ENCODE results near the gene STAP1.

Gene STAP1

GRCh38 chr4:67555447-67555846, 3.1 kb upstream of the STAP1 start:
- no peak for DNase-seq (ENCODE audit: low spot score)

DNA sequence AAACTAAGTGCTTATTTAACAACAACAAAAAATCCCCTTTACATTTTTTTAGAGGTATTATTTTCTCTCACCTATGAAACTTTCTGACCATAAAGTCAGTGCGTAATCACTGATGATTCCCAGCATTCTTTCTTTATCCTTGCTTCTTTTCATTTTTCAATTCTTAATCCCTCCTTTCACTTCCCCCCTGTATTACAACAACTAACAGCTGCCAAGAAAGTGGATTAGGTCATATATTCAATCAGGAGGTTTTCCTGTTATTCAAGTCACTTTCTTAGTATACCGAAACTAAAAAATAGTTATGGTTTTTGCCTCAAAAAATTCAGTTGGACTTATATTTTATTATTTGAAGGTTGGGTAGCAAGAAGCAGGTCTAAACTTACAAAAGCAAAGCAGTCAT, 2.1 kb upstream of the STAP1 start:
- no peak for DNase-seq (ENCODE audit: low spot score)

- no peak for DNase-seq (ENCODE audit: low spot score)
These were observed 6.8 kb downstream of the STAP1 start for GRCh38 chr4:67565284-67565683.

DNA sequence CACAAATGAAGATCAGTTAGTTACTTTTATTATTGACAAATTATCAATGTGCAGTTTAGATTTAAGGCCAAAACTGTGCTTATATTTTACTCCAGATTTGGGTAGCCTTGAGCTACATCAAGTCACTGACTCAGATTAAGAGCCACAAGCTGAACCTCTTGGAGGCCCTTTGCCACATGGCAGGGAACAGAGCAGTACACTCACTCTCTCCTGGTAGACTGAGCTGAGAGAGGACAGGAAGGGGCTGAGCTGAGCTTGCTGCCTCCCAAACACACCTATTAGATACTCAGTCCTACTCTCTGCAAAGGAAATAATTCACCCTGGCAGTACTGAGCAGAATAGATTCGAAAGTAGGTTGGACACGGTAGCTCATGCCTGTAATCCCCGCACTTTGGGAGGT, 7.8 kb downstream of the STAP1 start:
- no peak for DNase-seq (ENCODE audit: low spot score)

DNA sequence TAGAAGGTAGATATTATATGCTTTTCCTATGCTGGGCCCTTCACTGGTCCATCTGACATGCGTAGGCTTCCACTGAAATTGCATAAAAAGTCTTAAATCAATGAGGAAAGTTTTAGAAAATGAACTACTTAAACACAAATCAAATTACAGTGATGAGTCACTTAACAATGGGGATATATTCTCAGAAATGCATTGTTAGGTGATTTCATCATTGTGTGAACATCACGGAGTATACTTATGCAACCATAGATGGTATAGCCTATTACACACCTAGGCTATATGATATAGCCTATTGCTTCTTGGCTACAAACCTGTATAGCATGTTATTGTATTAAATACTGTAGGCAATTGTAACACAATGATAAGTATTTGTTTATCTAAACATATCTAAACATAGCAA, 10.3 kb downstream of the STAP1 start:
- DNase-seq (ENCODE audit: low spot score) = no peak

GRCh38 chr4:67570537-67570936, 12.0 kb downstream of the STAP1 start:
- DNase-seq (ENCODE audit: low spot score) = no peak

GRCh38 chr4:67571975-67572374, 13.4 kb downstream of the STAP1 start:
- DNase-seq (ENCODE audit: low spot score) = no peak

DNA sequence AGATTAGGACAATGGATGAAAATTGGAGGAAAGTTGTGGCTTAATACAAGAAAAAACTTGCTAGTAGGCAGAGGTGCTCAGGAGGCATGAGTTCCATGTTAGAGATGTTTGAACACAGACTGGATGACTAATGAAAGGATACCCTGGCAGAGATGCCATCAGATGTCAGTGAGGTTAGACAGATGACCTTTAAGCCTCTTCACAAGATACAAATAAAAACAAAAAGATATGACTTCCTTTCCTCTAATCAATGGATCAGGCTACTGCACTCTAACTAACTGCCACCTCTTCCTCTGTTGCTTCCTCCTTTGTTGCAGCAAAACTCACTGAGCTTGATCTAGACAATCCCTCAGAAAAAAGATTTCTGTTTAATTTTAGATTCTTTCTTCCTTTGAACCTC, 14.7 kb downstream of the STAP1 start:
- no peak for DNase-seq (ENCODE audit: low spot score)

- no peak for DNase-seq (ENCODE audit: low spot score)
These were observed 16.9 kb downstream of the STAP1 start for GRCh38 chr4:67575232-67576058.

GRCh38 chr4:67576059-67576466, 17.5 kb downstream of the STAP1 start:
- no peak for DNase-seq (ENCODE audit: low spot score)

GRCh38 chr4:67576538-67576937, 18.0 kb downstream of the STAP1 start:
- DNase-seq (ENCODE audit: low spot score) = no peak

DNA sequence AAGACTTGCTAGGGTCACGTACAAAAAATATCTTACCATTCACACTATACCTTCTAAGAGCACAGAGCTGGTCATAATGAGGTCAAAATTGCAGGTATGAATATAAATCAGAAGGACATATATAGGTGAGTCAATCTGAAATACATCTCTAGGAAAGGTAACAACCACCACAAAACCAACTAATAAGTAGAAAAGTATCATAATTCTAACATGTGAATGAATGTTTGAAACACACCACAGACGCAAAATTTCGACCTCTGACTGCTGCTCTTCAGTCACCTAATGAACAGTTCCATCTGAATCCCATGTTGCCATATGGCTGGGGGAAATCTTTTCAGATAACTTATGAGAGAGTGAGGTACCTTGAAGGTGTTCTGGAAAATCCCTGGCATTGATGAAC, 22.1 kb downstream of the STAP1 start:
- DNase-seq (ENCODE audit: low spot score) = no peak

DNA sequence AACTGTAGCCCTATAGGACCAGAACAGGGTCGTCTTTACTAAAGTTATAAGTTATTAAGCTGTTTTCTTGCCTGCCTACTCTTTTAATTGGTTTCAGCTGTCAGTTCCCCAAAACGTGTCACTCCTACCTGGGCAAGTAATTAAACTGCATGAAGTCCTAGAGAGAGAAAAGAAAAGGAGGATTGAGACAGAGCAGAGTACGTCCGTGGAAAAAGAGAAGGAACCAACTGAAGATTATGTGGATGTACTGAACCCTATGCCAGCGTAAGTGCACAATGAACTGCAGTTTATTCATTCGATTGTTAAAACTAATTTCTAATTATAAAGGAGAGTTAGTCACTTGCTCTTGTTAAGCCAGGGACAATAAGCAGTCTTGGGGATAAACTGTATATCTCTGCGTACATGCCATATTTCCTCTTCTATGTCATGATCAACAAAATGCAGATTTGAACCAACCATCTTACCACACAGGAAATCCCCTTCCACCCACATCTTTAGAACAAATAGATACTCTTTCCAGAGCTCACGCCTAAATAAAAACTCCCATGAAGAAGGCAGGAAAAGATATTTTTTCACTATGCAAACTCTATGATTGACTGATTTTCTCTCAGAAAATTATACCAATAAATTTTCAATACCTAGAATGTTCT, 22.8 kb downstream of the STAP1 start:
- DNase-seq (ENCODE audit: low spot score) = no peak

DNA sequence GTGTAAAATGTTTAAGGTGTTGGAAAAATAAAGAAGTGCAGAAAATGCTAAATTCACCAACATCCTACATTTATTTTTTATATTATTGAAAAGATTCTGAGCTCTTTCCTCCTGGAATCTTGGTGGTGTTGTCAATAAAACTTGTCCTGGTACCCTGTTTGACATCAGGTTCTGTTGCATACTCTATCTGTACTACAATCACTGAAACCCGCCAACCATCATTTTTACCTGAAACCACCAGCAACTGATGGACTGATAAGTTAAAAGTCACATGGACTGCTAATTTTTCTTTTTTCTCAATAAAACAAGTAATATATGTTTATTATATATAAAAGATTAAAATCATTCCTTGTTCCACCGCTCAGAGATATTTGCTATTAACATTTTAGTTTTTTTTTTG, 23.4 kb downstream of the STAP1 start:
- DNase-seq (ENCODE audit: low spot score) = no peak

GRCh38 chr4:67584496-67584895, 26.0 kb downstream of the STAP1 start:
- no peak for DNase-seq (ENCODE audit: low spot score)

GRCh38 chr4:67587156-67587555, 28.6 kb downstream of the STAP1 start:
- DNase-seq (ENCODE audit: low spot score) = no peak

- peak; percentile 50 for DNase-seq (ENCODE audit: low spot score)
These were observed 35.2 kb downstream of the STAP1 start for GRCh38 chr4:67593741-67594175.

GRCh38 chr4:67603310-67604028, 44.9 kb downstream of the STAP1 start:
- DNase-seq (ENCODE audit: low spot score) = no peak

- no peak for DNase-seq (ENCODE audit: low spot score)
These were observed 45.5 kb downstream of the STAP1 start for GRCh38 chr4:67604029-67604381.

DNA sequence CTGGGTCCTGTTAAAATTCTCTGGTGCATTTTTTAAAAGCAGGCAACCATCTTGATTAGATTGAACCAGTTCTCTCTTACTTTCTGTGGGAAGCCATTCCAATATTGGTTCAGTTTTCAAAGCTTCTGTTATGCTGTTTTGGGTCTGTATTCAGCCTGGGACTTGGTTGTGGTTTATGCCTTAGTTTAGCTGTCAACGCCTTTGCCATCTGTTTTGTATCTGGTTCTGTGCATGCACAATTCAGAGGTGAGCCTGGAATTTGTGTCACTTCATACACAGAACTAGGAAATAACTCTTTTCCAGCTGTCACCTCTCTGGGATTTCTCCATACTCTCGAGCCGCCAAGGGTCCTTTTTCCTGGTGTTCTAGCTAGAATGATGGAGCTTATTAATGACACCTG, 46.2 kb downstream of the STAP1 start:
- DNase-seq (ENCODE audit: low spot score) = no peak

DNA sequence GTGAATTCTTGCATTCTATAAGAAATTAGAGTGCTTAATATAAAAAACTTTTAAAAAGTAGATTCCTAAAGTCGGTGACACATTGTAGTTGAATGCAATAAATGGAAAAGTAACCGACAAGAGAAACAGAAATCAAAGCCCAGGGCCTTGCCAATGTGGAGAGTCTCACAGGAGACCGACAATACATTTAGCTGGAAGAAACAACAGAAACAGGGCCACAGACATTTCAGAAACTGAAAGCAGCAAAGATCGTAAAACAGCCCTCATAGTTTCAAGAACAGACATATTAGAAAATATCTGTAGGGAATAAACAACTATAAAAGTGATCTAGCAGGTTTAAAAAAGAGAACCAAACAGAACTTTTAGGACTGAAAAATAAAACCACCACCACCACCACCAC, 49.5 kb downstream of the STAP1 start:
- no peak for DNase-seq (ENCODE audit: low spot score)

GRCh38 chr4:67614186-67614585, 55.7 kb downstream of the STAP1 start:
- no peak for DNase-seq (ENCODE audit: low spot score)

DNA sequence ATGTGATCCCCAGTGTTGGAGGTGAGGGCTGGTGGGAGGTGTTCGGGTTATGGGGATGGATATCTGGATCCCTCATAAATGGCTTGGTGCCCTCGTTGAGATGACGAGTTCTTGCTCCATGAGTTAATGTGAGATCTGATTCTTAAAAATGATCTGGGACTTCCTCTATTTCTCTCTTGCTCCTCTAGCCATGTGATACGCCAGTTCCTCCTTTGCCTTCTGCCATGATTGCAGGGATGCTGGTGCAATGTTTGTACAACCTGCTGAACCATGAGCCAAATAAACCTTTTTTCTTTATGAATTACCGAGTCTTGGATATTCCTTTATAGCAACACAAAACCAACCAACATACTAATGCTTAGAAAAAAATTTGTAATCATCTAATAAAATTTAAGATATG, 56.6 kb downstream of the STAP1 start:
- DNase-seq (ENCODE audit: low spot score) = no peak
